Fibroblast of lung (primary cell): ENCODE measurements around the gene BARHL2.

Experiments used
- EZH2 ChIP-seq: IDR thresholded peaks from 2 replicates; pipeline ENCODE4 v1.5.1; 2012; ENCODE audit warnings: low read length, control low read depth, mild to moderate bottlenecking; ENCODE audit errors: missing control alignments
- TF ChIP-seq, protein P1 (sequence below), 2 donors: IDR thresholded peaks in 1 of 2; conservative IDR thresholded peaks in 1 of 2; 1 replicate in 1 of 2; 2 replicates in 1 of 2; pipeline ENCODE4 v1.5.1; 2011 to 2012; ENCODE audit warnings: low read length in 2 of 2, control low read depth in 1 of 2, inconsistent platforms in 1 of 2, low read depth in 1 of 2, mild to moderate bottlenecking in 1 of 2

DNA sequence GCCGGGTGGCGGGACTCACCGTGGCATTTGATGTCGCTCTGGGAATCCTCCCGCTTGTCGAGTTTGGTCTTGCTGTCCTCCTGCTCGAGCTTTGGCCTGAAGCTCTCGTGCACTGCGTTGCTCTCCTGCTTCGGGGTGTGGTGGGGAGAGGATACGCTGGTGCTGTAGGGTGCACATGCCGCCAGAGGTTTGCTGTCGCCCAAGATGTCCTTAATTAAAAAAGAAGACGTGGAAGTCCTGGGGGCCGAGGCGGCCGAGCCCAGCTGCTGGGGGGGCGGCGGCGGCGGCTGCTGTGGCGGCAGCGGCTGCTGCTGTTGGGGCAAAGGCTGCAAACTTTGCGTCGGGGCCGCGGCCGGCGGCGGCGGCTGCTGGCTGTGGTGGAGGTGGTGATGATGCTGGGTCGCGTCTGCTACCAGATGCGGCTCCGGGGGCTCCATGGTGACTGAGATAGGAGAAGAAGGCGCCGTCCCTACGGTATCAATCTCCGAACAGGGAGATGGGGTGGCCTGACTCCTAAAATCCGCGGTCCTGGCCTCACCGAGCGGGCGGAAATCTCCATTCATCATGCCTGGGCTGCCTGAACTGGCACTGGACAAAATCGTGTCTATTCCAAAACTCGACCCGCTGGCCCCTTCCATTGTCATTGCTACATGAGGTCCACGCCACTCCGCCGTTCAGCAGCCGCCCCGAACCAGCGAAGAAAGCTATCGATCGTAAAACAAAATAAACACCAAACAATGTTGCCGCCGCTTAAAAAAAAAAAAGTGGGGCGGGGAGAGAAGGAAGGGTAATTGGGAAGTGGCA lies at the start of gene BARHL2:
- TF ChIP-seq, protein P1, sequence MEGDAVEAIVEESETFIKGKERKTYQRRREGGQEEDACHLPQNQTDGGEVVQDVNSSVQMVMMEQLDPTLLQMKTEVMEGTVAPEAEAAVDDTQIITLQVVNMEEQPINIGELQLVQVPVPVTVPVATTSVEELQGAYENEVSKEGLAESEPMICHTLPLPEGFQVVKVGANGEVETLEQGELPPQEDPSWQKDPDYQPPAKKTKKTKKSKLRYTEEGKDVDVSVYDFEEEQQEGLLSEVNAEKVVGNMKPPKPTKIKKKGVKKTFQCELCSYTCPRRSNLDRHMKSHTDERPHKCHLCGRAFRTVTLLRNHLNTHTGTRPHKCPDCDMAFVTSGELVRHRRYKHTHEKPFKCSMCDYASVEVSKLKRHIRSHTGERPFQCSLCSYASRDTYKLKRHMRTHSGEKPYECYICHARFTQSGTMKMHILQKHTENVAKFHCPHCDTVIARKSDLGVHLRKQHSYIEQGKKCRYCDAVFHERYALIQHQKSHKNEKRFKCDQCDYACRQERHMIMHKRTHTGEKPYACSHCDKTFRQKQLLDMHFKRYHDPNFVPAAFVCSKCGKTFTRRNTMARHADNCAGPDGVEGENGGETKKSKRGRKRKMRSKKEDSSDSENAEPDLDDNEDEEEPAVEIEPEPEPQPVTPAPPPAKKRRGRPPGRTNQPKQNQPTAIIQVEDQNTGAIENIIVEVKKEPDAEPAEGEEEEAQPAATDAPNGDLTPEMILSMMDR (conservative IDR thresholded peaks at IDR 0.05 in 1 of 2, IDR thresholded peaks at IDR 0.05 in 1 of 2; ENCODE audit: low read depth in 1 of 2, low read length in 2 of 2) = no peak
- TF ChIP-seq EZH2 = peak; percentile 90
